Non-pigmented ciliary epithelial cell (primary cell): ENCODE data around the gene N4BP2.

Experiments
- DNase-seq: peaks from one replicate; pipeline ENCODE4 v3.0.0-alpha.2; 2010; ENCODE audit warnings: low read depth

The N4BP2 gene

DNA sequence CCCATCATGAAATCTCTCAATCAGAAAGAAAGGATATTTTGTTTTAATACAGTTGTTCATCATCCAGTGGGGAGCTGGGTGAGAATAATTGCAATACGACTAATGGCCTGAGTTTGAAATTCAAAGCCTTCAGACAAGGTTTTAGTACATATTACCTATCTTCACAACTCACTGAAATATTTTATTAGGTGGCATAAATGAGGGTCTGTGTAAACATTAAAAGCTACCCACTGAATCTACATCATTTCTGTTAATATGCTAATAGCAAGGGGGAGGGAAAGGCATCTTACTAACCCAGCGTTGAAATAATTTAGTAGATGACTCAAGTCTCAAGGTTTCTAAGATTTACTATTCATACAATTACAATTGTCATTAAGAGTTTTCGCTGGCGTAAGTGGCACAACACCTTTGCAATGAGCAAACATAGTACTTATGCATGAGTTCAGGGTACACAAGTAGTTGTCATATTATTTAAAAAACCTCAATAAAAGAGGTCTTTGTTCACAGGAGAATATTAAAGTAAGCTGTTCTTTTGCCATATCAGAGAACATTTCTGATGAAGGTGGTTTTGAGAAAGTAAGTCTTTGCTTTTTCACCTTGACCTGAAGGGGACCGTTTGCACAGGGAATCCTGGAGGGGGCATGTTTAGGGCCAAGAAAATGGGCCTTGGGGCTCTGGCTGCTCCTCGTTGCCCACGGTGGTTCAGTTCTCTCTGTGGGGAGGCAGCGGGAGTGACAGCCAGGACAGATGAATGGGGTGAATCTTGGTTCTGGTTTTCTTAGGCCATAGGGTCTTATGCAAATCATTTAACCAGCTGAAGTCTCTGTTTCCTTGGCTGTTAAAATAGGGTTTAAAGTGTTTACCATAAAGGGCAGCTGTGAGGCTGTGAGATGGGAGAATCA lies 135.7 kb downstream of the N4BP2 start:
- no peak for DNase-seq

DNA sequence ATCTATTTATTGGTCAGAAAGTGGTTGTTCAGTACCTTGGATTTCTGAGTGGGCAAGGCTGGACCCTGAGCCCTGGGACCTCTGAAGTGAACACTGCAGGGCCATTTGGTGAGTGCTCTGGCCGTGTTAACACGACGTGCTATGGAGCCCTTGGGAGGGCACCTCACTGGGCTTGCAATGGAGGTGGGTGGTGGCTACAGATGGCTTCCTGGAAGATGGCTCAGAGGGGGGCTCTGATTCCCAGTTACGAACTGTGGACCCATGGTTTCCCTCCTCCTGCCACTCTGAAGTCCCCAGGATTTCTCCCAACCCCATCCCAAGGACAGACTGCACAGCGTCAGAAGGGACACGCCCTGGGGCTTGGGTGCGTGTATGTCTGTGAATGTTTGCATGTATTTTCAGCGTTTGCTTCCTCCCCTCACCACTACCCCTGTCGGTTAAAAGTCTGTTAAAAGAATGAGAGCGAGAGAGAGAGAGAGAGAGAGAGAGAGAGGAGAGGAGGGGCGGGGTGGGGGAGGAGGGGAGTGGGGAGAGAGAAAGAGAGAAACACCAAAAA lies 136.4 kb downstream of the N4BP2 start:
- DNase-seq, result no peak

DNA sequence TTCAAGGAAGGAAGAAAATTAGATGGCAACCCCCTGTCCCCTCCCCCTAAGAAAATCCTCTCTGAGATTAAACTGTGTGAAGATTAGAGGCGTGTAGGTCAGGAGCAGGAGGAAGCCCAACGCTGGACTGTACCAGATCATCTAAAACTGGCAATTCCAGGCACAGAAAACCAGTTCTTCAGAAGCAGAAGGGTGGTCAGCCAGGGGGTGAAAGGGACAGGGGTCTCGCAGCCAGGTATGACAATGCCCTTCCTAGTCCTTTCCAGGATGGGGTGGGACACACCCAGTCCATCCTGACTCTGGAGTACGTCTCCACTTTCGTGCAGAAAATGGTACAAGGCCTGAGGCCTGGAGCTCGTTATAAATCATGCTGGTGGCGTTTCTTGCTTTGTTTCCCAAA lies 136.9 kb downstream of the N4BP2 start:
- DNase-seq, result no peak

DNA sequence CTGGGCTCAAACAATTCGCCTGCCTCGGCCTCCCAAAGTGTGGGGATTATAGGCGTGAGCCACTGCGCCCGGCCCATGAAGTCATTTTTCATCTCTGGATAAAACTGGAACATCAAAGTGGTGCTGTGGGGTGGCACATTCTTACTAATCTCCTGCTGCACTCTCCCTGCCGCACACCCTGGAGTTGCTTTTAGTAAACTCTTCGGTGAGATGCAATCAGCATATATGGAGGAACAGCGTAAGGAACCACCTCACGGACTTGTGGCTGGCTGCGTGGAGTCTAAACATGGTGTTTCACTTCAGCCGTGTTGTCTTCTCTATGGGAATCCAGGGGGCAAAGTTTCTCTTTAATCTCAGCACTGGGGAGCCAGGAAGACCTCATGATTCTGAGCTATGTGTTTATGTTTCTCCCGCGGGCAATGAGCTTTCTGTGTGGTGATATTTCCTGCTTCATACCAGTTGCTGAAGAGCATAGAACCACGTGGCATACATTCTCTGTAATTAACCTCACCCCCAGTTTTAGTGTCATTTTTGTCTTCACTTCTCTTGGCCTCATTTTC lies 138.0 kb downstream of the N4BP2 start:
- DNase-seq, result no peak

DNA sequence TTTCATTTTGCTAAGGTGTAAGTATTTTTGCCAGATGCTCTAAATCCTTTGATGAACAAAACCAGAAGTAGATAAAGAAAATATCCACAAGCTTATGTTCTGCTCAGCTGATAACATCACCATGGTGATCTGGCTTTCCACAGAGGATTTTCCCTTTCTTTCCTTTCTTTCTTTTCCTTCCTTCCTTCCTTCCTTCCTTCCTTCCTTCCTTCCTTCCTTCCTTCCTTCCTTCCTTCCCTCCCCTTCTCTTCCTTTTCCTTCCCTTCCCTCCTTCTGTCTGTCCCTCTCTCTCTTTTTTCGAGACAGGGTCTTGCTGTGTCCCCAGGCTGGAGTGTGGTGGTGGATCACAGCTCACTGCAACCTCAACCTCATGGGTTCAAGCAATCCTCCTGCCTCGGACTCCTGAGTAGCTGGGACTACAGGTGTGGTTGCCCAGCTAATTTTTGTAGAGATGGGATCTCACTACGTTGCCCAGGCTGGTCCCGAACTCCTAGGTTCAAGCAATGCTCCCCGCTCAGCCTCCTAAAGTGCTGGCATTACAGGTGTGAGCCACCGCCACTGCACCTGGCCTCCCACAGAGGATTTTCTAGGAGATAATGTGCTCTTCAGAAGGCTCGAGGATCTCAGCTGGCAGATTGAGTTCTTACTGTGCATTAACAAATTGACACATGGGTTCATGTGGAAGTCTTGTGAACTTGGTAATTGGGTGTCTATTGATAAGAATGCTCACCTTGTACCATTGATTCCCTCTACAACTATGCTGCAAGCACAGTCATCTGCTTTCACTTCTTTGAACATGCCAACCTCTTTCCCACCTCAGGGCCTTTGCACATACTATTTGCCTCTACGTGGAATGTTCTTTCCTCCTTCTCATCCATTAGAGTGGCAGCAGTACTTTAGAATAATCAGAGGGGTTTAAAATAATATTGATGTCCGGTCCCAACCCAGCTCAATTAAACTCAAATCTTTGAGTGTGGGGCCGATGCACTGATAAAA lies 138.8 kb downstream of the N4BP2 start:
- DNase-seq, result no peak

DNA sequence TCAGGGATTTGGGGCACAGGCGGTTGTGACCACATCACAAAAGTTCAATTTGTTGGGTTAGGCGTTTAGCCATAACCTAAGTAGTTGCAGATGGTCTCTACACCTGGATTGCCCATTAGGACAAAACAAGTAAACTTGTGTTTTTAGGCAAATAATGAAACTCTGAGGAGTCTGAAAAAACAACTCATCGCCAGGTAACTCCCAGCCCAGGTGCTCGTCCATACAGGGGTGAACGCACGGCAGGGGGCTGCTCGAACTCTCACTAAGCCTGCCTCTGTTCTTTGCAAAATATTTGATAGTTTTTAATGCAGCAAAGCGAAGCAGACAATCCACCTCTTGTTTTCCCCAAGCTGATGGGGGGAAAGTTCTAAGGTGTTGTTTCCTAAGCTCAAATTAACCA lies 139.6 kb downstream of the N4BP2 start:
- DNase-seq, result no peak

GRCh38 chr4:40196724-40197281 lies 140.2 kb downstream of the N4BP2 start, which contains the start of gene RHOH:
TSS of gene RHOH (plus strand) at chr4:40197031. CDS start at chr4:40243387, 46,356 bp downstream.
- DNase-seq, result no peak

- DNase-seq, result no peak
Measured at GRCh38 chr4:40197879-40198689, 141.4 kb downstream of the N4BP2 start.

DNA sequence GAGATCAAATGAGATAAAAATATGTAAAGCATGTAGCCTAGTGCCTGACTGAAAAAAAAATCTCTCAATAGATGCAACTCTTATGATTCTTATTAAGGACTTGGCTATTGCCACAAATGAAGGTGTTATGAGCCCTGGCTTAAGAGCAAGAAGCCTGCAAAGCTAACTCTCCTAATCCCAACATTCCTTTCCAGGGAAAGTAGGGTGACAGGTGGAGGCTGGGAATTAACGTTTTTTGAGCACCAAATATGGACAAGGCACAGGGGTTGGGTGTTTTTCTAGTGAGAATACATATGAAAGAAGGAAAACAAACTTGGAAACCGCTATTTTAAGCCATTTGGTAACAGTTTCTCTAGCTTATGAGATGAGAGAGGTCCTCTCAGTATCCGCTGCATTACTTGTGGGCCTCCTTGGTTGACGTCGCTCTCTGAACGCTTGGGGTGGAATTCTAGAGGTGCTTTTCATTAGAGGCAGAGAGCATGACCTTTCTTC lies 142.6 kb downstream of the N4BP2 start:
- no peak for DNase-seq

DNA sequence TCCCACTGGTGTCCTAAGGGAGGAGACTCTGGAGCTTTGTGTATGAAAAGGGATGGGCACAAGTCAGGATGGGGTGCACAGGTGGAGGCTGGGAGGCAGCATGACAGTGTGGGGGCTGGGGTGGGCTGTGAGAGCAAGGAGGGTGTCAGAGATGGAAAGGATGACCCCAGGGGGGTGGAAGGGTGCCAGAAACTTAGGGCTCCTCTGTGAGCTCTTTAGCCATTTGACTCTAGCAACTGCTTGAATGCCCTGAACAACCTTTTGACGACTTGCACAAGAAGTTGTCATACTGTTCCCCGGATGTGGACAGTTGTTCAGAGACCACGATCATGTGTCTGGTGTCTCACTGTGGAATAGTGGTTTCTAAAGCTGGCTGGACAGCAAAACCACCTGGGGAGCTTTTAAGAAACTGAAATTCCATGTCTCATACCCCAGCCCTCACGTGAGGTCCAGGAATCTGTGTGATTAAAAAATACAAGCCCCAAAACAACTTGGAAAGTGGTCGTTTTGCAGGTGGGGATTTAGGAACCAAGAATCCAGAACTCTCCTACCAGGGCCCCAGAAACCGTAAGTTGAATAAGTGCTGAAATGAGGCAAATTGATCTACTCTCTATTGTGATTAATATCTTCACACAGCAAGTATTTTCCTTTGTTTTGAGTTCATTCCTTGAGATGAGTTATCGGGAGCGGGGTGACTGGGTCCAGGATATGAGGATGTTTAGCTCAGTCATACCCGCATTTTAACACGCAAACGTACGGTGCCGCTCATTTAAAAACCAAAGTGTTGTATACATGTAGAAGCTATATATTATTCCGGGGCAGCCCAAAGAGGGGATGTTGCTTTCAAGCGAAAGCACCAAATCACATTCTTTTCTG lies 143.6 kb downstream of the N4BP2 start:
- no peak for DNase-seq

DNA sequence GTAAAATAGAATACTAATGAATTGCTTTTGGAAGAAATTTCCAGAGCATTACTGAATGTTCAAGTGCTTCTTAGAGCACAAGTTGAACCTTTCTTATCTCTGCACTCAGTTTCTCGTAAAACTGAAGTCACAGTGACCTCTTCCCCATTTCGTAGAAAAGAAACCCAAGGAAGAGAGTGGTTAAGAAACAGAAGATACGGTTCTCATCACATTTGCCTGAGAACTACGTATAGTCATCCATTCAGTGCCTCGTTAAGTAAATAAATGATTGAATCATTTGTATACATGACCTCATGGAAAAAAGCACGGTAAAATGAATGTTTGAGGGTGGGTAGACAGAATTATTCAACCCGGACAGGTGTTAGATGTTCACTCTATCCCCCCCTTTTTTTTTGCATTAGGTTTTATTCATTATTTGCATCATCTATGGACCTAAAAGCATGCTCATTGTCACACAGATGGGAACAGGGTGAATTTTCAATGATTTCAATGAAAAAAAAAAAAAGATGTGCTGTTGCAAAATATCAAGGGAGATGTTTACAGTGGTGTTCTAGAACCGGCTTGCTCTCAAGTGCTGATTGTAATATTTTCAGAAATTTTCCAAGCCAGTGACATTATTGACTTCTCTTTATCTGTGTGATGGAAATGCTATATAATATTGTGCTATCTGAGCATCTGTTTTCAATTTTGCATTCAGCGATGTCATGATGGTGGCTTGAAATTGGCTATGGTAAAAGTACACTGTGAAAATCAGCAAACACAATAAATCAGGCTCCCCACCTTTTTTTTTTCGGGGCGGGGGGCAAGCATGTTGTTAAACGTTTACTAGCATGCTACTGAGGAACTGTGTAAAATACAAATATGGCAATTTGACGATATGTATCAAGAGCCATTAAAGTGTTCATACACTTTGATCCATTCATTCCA lies 144.5 kb downstream of the N4BP2 start:
- DNase-seq, result no peak

GRCh38 chr4:40201898-40202297 lies 145.2 kb downstream of the N4BP2 start:
- DNase-seq, result no peak

DNA sequence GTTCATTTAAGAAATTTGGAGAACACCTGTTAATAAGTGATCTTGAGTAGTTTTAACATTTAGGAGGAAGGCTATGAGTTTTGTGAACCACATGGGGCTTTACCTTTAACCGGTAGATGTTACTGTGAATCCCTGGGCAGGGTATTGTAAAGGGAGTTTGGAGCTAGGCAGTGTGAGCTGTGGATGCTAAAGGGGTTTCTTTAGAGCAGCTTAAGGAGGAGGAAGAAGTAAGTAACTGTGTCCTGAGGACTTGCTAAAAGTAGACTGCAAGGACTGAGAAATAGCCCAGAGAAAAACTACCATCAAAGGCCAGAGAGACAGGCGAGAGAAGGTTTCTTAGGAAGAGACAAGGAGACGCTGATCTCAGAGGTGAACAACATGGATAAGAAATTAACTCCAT lies 145.8 kb downstream of the N4BP2 start:
- DNase-seq, result no peak

GRCh38 chr4:40204507-40205258 lies 148.0 kb downstream of the N4BP2 start:
- DNase-seq, result no peak

DNA sequence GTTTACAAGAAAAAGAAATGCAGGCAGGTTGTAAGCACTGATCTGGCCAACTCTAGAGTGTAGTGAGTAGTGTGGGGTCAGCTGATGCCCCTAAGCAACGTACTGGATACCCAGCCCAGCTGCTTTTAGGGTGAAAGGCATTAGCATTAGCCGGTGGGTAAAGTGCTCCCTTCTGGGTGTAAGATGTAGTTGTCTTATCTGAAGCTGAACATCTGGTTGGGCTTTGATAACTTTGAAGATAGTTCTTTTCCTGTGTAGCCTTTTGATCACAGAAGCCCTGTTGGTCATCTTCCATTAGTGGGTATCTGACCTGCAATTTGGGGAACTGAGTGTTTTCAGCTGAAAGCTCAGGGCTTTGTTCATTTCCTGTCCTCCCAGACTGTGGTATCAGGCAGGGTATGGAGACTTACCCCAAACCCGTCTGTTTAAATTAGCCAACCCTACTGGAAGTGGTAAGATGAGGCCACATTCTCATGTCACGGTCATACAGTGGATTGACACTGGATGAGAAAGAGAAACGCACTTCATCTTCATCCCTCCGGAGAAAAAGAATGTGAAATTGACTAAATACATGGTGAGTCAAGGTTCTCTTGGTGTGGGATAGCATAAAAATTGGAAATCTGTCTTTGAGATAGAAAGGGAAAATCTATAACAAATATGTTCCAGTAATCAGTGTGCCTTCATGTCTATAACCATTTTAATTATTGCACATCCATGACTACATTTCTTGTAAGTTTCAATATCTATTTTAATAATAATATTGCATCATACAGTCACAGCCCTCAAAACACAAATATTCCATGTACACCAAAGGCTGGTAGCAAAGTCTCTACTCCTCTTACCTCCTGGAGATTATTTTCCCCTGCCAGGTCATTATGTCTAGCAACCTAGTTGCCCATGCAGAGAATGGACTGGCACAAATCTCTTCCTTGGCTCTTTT lies 148.9 kb downstream of the N4BP2 start:
- DNase-seq, result no peak

DNA sequence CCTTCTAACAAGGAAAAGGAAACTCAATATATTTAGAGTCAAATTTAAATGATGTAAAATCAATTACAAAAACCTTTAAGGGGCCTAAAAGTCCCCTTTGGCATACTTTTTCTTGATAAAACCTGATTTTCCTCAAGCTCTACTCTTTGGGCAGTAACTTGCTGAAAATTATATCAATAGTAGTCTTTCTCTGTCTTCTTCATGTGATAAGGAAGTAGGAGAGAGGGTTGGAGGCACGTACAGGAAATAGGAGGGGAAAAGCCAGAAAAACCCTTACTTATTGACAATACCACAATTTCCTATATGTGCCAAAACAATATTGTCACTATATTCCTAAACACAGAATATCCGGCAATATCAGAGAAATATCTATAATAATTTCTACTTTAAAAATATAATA lies 149.8 kb downstream of the N4BP2 start:
- DNase-seq, result no peak
